Endodermal cell (in vitro differentiated cells): ENCODE results near the gene GTF2A1L. TPM values are rescaled to one million over a fixed set of nuclear protein-coding genes. Genes with fewer than 3 reads are reported as not detected.

Experiments used
- DNase-seq: peaks from one replicate; pipeline ENCODE4 v3.0.0-alpha.2; 2017
- H3K27ac ChIP-seq: 2 replicates; pipeline ENCODE4 v1.5.1; 2013; ENCODE audit warnings: mild to moderate bottlenecking, low read depth, low read length, moderate library complexity
- H3K27me3 ChIP-seq: 2 replicates; pipeline ENCODE4 v1.6.1; 2013; ENCODE audit warnings: mild to moderate bottlenecking, low read length, moderate library complexity; ENCODE audit not compliant: insufficient read depth, control insufficient read depth, poor library complexity, severe bottlenecking
- H3K36me3 ChIP-seq: 2 replicates; pipeline ENCODE4 v1.7.0; 2013; ENCODE audit warnings: mild to moderate bottlenecking, low read length, moderate library complexity; ENCODE audit not compliant: control insufficient read depth, insufficient read depth
- H3K4me1 ChIP-seq: one replicate; pipeline ENCODE4 v1.7.0; 2013; ENCODE audit warnings: low read length; ENCODE audit not compliant: control insufficient read depth, insufficient read depth
- H3K4me3 ChIP-seq: 2 replicates; pipeline ENCODE4 v1.5.1; 2013; ENCODE audit warnings: mild to moderate bottlenecking, low read length, moderate library complexity
- H3K9ac ChIP-seq: 2 replicates; pipeline ENCODE4 v1.6.1; 2013; ENCODE audit warnings: mild to moderate bottlenecking, low read length, moderate library complexity; ENCODE audit not compliant: poor library complexity, severe bottlenecking; ENCODE audit errors: extremely low read depth
- H3K9me3 ChIP-seq: 2 replicates; pipeline ENCODE4 v1.6.1; 2013; ENCODE audit warnings: mild to moderate bottlenecking, low read length, moderate library complexity; ENCODE audit not compliant: control insufficient read depth
- H3K27ac Mint-ChIP-seq: 2 replicates; pipeline ENCODE4 v1.8.0; 2020; ENCODE audit warnings: mixed read lengths
- H3K27me3 Mint-ChIP-seq: 2 replicates; pipeline ENCODE4 v1.8.0; 2021; ENCODE audit warnings: mild to moderate bottlenecking, mixed read lengths; ENCODE audit not compliant: insufficient read depth
- H3K36me3 Mint-ChIP-seq: 2 replicates; pipeline ENCODE4 v1.8.0; 2020; ENCODE audit warnings: low read depth, mixed read lengths
- H3K4me1 Mint-ChIP-seq: 2 replicates; pipeline ENCODE4 v1.8.0; 2020; ENCODE audit warnings: mixed read lengths
- H3K4me3 Mint-ChIP-seq: 2 replicates; pipeline ENCODE4 v1.8.0; 2020; ENCODE audit warnings: mild to moderate bottlenecking, moderate library complexity, mixed read lengths
- H3K9me3 Mint-ChIP-seq: 2 replicates; pipeline ENCODE4 v1.8.0; 2020; ENCODE audit warnings: mild to moderate bottlenecking, mixed read lengths
- CTCF ChIP-seq: fragments of 200-600 bp; sonication (generic); conservative IDR thresholded peaks from 2 replicates; pipeline ENCODE4 v1.5.0; 2021; ENCODE audit warnings: antibody characterized with exemption, mild to moderate bottlenecking
- WGBS, 2 experiments: methylation state at CpG; one replicate each; pipeline versions ENCODE4 v1.1.5 to v1.1.7; 2013; ENCODE audit warnings: missing lambda C conversion rate in 2 of 2, mixed read lengths in 1 of 2; ENCODE audit not compliant: insufficient coverage in 1 of 2, insufficient read length in 1 of 2; 5-methylcytosine and 5-hydroxymethylcytosine counted together
- total RNA-seq, 2 donors: library from RNA; stranded (reverse); fragmentation: NEBNext Ultra II Directional in 1 of 2; extraction: Animal tissue kit (Norgen Biotek cat#: 25700) in 1 of 2; gene quantifications; 2 replicates in 1 of 2; 3 replicates in 1 of 2; pipeline ENCODE4 v1.2.1, GENCODE V29; 2021

Gene GTF2A1L
- total RNA-seq, 2 donors from 2014 or later, result not detected

DNA sequence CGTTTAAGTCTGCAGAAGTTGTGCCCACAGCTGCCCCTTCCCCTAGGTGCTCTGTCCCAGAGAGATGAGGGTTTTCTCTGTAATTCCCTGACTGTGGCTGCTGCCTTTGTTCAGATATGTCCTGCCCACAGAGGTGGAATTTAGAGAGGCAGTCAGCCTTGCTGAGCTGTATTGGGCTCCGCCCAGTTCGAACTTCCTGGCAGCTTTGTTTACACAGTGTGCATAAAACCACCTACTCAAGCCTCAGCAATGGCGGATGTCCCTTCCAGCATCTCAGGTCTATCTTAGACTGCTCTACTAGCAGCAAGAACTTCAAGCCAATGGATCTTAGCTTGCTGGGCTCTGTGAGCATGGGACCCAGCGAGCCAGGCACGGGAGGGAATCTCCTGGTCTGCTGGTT is 89.8 kb downstream of the GTF2A1L start:
- 75 to 92% methylated on average over 6 of the region's 6 CpGs for WGBS, 2 experiments
- H3K4me1 ChIP-seq, result no peaks in the 10 kb centered on the region
- no peak overlapping the region for H3K4me3 Mint-ChIP-seq
- no peaks in the 10 kb centered on the region for H3K4me1 Mint-ChIP-seq
- no peak overlapping the region for H3K4me3 ChIP-seq
- H3K27me3 ChIP-seq, result no peaks in the 10 kb centered on the region
- no peaks in the 10 kb centered on the region for H3K27me3 Mint-ChIP-seq
- H3K36me3 ChIP-seq, result no peaks in the 10 kb centered on the region
- no peaks in the 10 kb centered on the region for H3K9me3 ChIP-seq
- DNase-seq, result no peak
- TF ChIP-seq CTCF, result no peak
- H3K9me3 Mint-ChIP-seq, result peaks cover 5% of the 10 kb centered on the region
- no peaks in the 10 kb centered on the region for H3K36me3 Mint-ChIP-seq
- H3K27ac ChIP-seq, result no peak overlapping the region
- H3K9ac ChIP-seq, result no peak overlapping the region
- H3K27ac Mint-ChIP-seq, result no peak overlapping the region

DNA sequence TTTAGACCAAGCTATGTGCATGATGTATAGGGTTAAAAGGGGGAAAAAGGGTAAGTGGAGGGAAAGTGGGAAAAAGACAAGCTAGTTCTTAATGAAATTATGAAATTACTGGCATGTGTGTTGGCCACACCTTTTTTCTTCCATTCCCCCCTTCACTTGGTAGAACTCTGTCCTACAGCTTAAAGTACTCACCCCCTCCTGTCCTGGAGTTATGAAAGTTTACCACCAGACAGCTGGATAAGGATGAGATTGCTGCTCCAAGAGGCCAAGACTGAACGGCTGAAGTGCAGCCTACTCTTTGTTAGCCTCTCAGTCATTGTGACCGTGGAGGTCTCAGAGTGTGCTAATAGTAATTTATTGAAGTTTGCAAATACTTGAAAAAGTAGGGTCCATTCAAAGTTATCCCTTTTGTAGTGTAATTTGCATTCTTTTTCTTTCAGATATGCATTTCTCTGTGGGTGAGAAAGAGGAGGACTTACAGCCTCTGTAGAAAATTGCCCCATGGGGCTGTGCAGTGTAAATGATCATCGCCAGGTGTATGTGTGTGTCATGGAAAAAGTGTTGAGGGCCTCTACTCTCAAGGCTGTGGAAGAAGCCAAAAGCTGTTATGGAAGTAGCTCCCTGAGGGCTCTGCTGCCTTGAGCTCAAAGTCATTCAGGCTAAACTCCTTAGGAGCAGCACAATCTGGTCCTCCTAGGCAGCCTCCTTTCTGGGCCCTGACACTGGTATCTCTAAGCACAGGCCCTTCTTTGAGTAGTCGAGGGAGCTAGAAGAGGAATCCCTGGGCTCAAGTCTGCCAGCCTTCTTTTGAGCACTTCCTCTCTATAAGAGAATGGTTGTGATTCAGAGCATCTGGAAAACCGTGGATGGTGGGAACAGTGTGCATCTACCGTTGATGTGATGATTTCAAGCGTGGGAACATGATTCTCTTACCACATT is 91.7 kb downstream of the GTF2A1L start:
- no peak for TF ChIP-seq CTCF
- Histone ChIP-seq H3K9me3 (no peaks in the 10 kb centered on the region), H3K36me3 (no peaks in the 10 kb centered on the region), H3K4me3 (no peak overlapping the region), H3K27me3 (no peaks in the 10 kb centered on the region), H3K4me1 (no peaks in the 10 kb centered on the region), H3K27ac (no peak overlapping the region), H3K9ac (no peak overlapping the region)
- Mint-ChIP-seq H3K4me3 (no peak overlapping the region), H3K4me1 (no peaks in the 10 kb centered on the region), H3K9me3 (peaks cover 5% of the 10 kb centered on the region), H3K27ac (no peak overlapping the region), H3K36me3 (no peaks in the 10 kb centered on the region), H3K27me3 (no peaks in the 10 kb centered on the region)
- DNase-seq, result no peak
- WGBS, 2 experiments, result 85 to 93% methylated on average over 5 to 7 of the region's 7 CpGs

GRCh38 chr2:48711343-48711742 is 93.7 kb downstream of the GTF2A1L start:
- no peaks in the 10 kb centered on the region for H3K27me3 Mint-ChIP-seq
- H3K9me3 Mint-ChIP-seq, result peaks cover 5% of the 10 kb centered on the region
- Histone ChIP-seq H3K4me1 (no peaks in the 10 kb centered on the region), H3K9me3 (no peaks in the 10 kb centered on the region), H3K9ac (no peak overlapping the region), H3K4me3 (no peak overlapping the region), H3K27me3 (no peaks in the 10 kb centered on the region), H3K36me3 (no peaks in the 10 kb centered on the region), H3K27ac (no peak overlapping the region)
- no peak for TF ChIP-seq CTCF
- no peaks in the 10 kb centered on the region for H3K4me1 Mint-ChIP-seq
- WGBS, 2 experiments, result 62 to 69% methylated on average over 3 to 4 of the region's 4 CpGs
- H3K4me3 Mint-ChIP-seq, result no peak overlapping the region
- no peak overlapping the region for H3K27ac Mint-ChIP-seq
- H3K36me3 Mint-ChIP-seq, result no peaks in the 10 kb centered on the region
- DNase-seq, result no peak
